Measurements from ENCODE around the gene ASNSD1. TPM values are rescaled to one million over a fixed set of nuclear protein-coding genes. Genes with fewer than 3 reads are reported as not detected.

Gene ASNSD1
- total and polyA plus RNA-seq, 9 of the 15 experiments (the other 6 are each of a cell fraction or from before 2014, with no cell fraction given), result 23.9 to 56.4 (median 38.3) TPM

GRCh38 chr2:189613077-189613636 is 48.1 kb upstream of the ASNSD1 start (continued):
- no peak for TF ChIP-seq RNF219 (CRISPR knock-in tag; IDR thresholded peaks at IDR 0.05)
- no peak for TF ChIP-seq ZNF3 (CRISPR knock-in tag; IDR thresholded peaks at IDR 0.05)
- no peak for TF ChIP-seq CXXC5 (CRISPR knock-in tag; IDR thresholded peaks at IDR 0.05)
- TF ChIP-seq MITF (IDR thresholded peaks at IDR 0.05), result no peak
- no peak for TF ChIP-seq HOXB6 (CRISPR knock-in tag; IDR thresholded peaks at IDR 0.05; ENCODE audit: borderline replicate concordance)
- TF ChIP-seq ZFP1 (CRISPR knock-in tag; IDR thresholded peaks at IDR 0.05), result no peak
- no peak for TF ChIP-seq SIRT6 (IDR thresholded peaks at IDR 0.05; ENCODE audit: low read depth, low read length)
- no peak for TF ChIP-seq ZMIZ1 (IDR thresholded peaks at IDR 0.05; ENCODE audit: low read depth in 2 of 2, low read length in 2 of 2)
- TF ChIP-seq ZNF280A (IDR thresholded peaks at IDR 0.05; ENCODE audit: low read depth, partially characterized antibody), result no peak
- no peak for TF ChIP-seq FOXA1 (IDR thresholded peaks at IDR 0.05; ENCODE audit: borderline replicate concordance)
- no peak for TF ChIP-seq SAP30 (IDR thresholded peaks at IDR 0.05; ENCODE audit: borderline replicate concordance, insufficient read depth, low read depth, low read length, poor library complexity, severe bottlenecking)
- no peak for TF ChIP-seq KLF13 (tag; IDR thresholded peaks at IDR 0.05; ENCODE audit: borderline replicate concordance, low read depth)
